GM19023 (cell line): Measurements from ENCODE around the gene TSPAN18.

Source experiments
- ATAC-seq: cut with Tn5 transposase; IDR thresholded peaks from one replicate; pipeline ENCODE4 v1.9.1; 2021; ENCODE audit warnings: mild to moderate bottlenecking, moderate library complexity; ENCODE audit not compliant: unreplicated experiment

The TSPAN18 gene

DNA sequence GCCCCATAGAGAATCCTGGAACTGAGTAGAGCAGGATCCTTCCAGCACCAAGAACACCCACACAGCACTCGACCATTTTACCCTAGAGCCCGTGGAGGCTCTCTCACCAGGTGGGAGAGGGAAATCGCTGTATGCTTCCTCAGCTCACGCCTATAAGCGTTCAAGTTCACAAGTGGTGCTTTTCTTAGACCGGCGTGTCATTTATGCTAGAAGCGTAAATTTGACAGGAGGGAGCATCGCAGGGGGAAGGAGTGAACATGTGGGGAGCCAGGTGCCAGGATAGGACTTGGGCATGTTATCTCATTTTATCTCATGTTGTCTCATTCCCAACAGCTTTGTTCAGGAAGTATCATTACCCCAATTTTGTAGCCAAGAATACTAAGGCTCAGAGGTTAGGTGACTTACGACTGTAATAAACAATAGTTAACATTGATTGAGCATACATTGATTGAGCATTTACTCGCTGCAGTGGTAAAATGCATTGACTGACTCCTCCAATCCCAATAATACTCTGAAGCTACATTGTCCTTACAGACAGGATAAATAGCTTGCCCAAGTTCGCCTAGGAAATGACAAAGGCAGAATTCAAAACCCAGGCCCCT is 243.0 kb downstream of the TSPAN18 start:
- ATAC-seq, result no peak

DNA sequence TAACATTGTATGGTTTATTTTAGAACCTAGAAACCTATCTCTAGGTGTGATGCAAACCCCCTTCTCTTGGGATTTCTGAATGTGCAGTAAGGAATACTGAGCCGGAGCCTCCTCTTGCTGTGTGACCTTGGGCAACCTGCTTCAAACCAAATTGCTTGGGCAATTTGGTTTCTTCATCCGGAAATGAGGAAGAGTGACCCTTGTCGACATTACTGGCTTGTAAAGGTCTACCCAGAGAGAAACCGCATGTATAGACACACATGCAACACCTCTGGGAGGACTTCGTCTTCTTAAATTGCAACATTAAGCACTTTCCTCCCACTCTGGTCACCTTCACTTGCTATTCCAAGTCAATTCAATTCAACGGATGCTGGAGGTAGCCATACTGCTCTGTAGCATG is 243.5 kb downstream of the TSPAN18 start:
- no peak for ATAC-seq

- no peak for ATAC-seq
These were observed 244.4 kb downstream of the TSPAN18 start for GRCh38 chr11:44971185-44971584.

- ATAC-seq, result no peak
These were observed 246.1 kb downstream of the TSPAN18 start for GRCh38 chr11:44972746-44973435.

DNA sequence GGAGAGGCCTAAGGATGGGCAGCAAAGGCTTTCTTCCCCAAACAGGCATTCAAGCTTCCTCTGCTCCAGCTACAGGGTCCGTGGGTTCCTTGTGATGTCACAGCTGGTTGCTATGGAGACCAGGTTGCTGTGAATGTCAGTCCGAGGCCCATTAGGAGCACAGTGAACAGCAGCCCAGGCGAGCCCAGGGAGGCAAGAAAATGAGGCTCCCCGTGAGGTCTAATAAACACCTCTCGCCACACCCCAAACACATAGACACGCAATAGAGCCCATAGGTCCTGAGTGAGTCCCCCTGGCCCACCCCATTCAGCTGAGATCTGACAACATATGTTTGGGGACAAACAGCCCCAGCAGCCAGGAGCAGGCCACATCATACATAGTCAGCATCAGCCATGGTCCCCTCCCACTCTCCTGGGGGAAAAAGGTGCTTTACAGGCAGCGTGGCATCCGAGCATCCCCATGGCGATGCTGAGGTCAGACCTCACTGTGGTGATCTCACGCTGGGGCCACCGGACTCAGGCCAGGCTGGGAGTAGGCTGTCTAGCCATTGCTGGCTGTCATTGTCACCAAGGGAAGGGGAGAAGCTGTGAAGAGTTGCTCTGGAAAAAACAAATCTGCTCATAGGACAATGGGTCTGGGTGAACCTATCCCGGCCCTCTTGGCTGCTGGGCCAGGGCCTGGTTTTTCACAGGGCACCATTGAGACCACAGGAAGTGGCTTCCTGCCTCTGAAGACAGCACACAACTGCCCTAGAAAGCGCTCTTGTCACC is 247.1 kb downstream of the TSPAN18 start:
- no peak for ATAC-seq

GRCh38 chr11:44974402-44975000 is 247.7 kb downstream of the TSPAN18 start:
- ATAC-seq, result no peak

DNA sequence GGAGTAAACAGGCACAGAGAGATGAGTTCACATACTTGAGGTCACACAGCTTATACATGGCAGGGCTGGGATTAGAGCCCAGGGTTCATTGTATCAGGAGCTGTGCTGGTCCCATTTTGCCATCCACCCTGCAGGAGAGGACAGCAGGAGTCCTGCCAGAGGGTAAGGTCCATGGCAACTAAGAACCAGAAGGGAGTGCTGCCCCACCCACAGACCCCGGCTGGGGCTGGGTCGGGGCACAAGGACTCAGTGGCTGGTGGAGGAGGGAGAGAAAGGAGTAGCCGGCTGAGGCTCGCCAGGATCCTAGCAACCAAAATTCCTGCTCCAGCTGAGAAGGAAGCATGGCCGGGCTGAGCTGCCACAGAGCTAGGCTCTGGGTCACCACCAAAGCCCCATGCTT is 249.8 kb downstream of the TSPAN18 start:
- no peak for ATAC-seq

- ATAC-seq, result no peak
These were observed 250.8 kb downstream of the TSPAN18 start for GRCh38 chr11:44977493-44977984.

GRCh38 chr11:44978274-44978960 is 251.7 kb downstream of the TSPAN18 start:
- no peak for ATAC-seq

DNA sequence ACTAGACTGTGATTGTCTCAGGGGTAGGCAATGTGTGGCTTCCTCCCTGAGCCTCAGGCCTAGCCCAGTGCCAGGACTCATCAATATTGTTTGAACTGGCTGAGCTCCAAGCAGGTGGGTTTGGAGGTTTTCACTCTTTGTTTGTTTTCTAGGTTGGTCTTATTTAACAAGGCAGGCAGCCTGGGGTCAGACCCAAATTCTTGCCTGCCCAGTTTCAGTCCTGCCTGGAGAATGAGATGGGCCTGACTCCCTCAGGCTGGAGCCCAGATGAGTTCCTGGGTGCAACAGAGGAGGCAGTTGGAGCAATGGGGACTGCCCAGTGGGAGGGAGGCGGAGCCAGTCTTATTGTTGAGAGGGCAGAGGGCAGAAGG is 252.2 kb downstream of the TSPAN18 start:
- ATAC-seq, result no peak

DNA sequence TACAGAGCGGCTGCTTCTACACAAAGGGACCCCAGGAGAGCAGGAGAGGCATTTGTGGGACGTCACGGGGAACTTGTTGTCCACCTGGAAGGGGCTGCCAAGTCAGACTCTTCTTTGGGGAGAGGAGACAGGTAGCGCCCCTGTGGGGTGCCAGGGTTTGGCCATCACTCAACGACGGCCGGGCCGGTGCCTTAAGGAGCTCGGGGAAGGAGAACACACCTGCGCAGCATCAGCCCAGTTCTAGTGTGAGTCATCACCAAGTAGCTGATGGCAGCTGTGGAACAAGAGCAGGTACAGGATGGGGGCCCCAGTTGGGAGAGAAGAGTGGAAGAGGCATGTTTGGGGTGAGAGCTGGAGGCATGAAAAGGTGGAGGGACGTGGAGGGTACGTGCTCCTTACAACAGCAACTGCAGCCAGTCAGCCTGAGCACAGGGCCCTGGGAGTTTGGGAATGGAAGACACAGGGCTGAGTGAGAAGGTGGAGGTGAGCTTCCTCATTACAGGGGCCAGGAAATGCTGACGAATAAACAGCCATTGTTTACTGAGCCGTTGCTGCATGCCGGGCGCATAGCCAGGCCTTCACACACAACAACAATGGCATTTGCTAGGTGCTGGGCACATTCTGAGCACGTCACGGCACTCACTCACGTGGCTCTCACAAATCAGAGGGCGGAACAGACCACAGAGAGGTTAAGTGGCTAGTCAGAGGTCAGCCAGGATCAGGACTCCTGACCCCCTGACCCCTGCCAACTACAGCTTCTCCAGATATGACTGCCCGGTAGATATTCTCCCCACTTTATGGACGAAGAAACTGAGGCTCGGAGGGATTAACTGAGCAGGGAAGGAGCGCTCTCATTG is 253.0 kb downstream of the TSPAN18 start:
- no peak for ATAC-seq

GRCh38 chr11:44980533-44981427 is 254.0 kb downstream of the TSPAN18 start:
- ATAC-seq, result no peak
